Activated CD4-positive, alpha-beta T cell treated with anti-CD3 and anti-CD28 coated beads, Interleukin-2, amount 10 ng/mL, durations not matched to agents 24 days and 14 days (primary cell): ENCODE measurements around the gene ARHGEF16. TPM values are rescaled to one million over a fixed set of nuclear protein-coding genes. Genes with fewer than 3 reads are reported as not detected.

ENCODE experiments used
- DNase-seq: peaks from one replicate; pipeline ENCODE4 v3.0.0; 2022
- H3K27ac Mint-ChIP-seq: one replicate; pipeline ENCODE4 v1.8.0; 2022; ENCODE audit warnings: mild to moderate bottlenecking, mixed read lengths
- H3K27me3 Mint-ChIP-seq: one replicate; pipeline ENCODE4 v1.8.0; 2022; ENCODE audit warnings: mixed read lengths
- H3K36me3 Mint-ChIP-seq: one replicate; pipeline ENCODE4 v1.8.0; 2022; ENCODE audit warnings: low read depth, mild to moderate bottlenecking, mixed read lengths
- H3K4me1 Mint-ChIP-seq: one replicate; pipeline ENCODE4 v1.8.0; 2021; ENCODE audit warnings: mixed read lengths
- H3K4me3 Mint-ChIP-seq: one replicate; pipeline ENCODE4 v1.8.0; 2022; ENCODE audit warnings: mild to moderate bottlenecking, moderate library complexity, mixed read lengths
- H3K9me3 Mint-ChIP-seq: one replicate; pipeline ENCODE4 v1.8.0; 2021; ENCODE audit warnings: mixed read lengths
- intact Hi-C: fragments of 100-400 bp; cut with micrococcal nuclease; formaldehyde crosslinking; loops from one replicate; pipeline ENCODE4 v1.15.1; 2023
- total RNA-seq: library from RNA; stranded (reverse); gene quantifications from 2 replicates; pipeline ENCODE4 v1.2.3, GENCODE V29; 2022

Gene ARHGEF16
- total RNA-seq, 1 donor from 2014 or later: not detected

DNA sequence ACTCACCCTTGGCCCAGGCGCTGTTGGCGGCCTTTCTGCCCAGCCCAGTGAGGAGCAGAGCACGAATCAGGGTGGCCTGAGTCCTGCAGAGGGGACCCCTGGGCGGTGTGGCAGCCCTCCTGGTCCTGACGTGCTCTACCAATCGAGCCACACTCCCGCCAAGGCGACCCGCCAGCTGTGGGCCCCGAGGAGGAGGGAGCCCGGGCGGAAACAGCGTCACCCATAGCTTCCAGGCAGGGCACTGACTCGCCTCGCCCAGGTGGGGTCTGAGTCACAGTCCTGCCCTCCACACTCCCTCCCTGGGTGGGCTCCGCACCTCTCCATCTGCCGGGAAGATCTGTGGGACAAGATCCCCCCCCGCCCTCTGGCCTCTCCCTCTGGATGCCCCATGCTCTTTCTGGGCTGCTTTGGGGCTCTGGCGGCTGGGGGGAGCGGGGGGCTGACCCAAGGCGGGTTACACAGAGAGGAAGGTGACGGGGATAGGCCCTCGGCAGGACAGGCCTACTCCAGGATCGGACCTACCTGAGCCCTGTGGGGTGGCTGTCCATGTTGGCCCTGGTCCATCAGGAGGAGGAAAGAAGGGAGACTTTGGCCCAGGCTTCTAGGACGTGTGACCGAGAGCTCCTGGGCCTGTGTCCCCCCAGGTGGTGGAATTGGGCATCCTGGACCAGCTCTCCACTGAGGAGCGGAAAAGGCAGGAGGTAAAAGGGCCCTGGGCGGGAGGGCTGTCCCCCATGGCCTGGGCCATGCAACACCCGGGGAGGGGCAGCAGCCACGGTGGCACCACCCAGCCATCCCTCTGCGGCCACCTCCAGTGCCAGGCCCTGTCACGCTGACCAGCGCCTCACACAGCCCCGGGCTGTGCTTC lies 14.0 kb downstream of the ARHGEF16 start:
- Mint-ChIP-seq H3K4me1 (peaks cover 2% of the 10 kb centered on the region), H3K9me3 (peaks cover 4% of the 10 kb centered on the region), H3K27ac (no peak overlapping the region), H3K27me3 (no peaks in the 10 kb centered on the region), H3K4me3 (no peak overlapping the region), H3K36me3 (no peaks in the 10 kb centered on the region)
- intact Hi-C loops: no loop called here
- no peak for DNase-seq

DNA sequence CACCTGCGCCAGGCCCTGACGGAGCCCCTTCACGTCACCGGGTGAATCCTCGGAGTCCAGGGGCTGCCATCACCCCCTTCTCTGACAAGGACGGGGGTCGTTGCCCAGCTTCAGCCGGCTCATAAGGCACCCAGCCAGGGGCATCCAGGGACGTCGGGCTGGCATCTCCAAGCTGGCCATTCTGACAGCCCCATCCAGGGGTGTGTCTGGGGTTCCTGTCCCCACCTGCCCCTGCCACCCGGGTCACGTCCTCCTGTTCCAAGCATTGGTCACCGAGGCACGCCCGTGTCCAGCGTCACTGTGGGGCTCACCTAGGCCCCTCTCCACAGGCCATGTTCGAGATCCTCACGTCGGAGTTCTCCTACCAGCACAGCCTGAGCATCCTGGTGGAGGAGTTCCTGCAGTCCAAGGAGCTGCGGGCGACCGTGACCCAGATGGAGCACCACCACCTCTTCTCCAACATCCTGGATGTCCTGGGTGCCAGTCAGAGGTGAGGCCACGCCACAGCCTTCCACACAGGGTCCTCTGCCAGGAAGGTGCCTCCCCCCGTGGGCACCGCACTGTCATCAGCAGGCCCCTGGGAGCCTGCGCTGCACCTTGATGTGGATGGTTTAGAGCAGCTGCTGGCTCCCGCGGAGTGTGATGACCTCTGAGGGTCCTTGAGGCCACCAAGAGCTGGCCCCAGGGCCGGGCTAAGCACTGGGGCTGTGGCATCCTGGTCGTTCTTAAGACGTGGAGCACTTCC lies 14.8 kb downstream of the ARHGEF16 start:
- Mint-ChIP-seq H3K4me3 (no peak overlapping the region), H3K9me3 (peaks cover 4% of the 10 kb centered on the region), H3K27me3 (no peaks in the 10 kb centered on the region), H3K36me3 (no peaks in the 10 kb centered on the region), H3K27ac (no peak overlapping the region), H3K4me1 (peaks cover 2% of the 10 kb centered on the region)
- intact Hi-C loops: no loop called here
- no peak for DNase-seq

DNA sequence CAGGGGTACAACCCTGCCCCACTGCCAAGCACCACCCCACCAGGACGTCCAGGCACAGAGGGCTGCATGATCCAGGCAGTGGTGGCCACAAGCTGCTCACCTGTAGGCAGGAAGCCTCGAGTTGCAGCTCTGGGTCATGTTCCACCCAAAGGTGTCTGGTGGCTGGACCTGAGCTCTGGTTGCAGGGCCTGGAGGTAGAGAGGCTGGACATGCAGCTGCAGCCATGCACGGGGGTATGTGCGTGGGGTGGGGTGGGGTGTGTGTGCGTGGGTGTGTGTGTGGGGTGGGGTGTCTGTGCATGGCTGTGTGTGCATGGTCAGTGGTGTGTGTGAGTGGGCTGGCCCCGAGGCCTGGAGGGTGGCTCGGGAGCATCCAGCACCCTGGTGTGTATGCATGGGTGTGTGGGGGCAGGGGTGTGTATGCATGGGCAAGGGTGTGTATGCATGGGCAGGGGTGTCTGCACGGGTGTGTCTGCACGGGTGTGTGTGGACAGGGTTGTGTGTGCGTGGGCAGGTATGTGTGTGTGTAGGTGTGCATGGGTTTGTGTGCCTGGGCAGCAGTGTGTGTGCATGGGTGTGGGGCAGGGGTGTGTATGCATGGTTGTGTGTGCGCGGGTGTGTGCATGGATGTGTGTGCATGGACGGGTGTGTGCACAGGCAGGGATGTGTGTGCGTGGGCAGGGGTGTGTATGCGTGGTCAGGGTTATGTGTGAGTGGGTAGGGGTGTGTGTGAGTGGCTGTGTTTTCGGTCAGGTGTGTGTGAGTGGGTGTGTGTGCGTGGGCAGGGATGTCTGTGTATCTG lies 15.6 kb downstream of the ARHGEF16 start:
- Mint-ChIP-seq H3K36me3 (no peaks in the 10 kb centered on the region), H3K4me1 (peaks cover 2% of the 10 kb centered on the region), H3K9me3 (peaks cover 4% of the 10 kb centered on the region), H3K27ac (no peak overlapping the region), H3K4me3 (no peak overlapping the region), H3K27me3 (no peaks in the 10 kb centered on the region)
- intact Hi-C loops: no loop called here
- no peak for DNase-seq

DNA sequence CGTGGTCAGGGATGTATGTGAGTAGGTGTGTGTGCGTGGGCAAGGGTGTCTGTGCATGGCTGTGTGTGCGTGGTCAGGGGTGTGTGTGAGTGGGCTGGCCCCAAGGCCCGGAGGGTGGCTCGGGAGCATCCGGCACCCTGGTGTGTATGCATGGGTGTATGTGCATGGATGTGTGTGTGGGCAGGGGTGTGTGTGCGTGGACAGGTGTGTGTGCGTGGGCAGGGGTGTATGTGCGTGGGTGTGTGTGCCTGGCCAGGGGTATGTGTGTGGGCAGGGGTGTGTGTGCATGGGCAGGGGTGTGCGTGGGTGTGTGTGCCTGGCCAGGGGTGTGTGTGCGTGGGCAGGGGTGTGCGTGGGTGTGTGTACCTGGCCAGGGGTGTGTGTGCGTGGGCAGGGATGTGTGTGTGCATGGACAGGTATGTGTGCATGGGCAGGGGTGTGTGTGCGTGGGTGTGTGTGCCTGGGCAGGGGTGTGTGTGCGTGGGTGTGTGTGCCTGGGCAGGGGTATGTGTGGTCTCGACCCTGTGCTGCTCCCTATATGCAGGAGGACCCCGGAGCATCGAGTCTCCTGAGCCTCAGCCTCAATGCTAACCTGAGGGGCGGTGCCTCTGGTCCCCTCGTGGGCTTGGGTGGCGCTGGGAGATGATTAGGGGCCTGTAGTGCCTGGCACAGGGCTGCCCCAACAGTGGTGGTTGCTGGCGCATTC lies 16.3 kb downstream of the ARHGEF16 start:
- Mint-ChIP-seq H3K4me3 (no peak overlapping the region), H3K27me3 (no peaks in the 10 kb centered on the region), H3K36me3 (no peaks in the 10 kb centered on the region), H3K4me1 (peaks cover 2% of the 10 kb centered on the region), H3K9me3 (peaks cover 4% of the 10 kb centered on the region), H3K27ac (no peak overlapping the region)
- DNase-seq: no peak
- intact Hi-C loops: no loop called here

DNA sequence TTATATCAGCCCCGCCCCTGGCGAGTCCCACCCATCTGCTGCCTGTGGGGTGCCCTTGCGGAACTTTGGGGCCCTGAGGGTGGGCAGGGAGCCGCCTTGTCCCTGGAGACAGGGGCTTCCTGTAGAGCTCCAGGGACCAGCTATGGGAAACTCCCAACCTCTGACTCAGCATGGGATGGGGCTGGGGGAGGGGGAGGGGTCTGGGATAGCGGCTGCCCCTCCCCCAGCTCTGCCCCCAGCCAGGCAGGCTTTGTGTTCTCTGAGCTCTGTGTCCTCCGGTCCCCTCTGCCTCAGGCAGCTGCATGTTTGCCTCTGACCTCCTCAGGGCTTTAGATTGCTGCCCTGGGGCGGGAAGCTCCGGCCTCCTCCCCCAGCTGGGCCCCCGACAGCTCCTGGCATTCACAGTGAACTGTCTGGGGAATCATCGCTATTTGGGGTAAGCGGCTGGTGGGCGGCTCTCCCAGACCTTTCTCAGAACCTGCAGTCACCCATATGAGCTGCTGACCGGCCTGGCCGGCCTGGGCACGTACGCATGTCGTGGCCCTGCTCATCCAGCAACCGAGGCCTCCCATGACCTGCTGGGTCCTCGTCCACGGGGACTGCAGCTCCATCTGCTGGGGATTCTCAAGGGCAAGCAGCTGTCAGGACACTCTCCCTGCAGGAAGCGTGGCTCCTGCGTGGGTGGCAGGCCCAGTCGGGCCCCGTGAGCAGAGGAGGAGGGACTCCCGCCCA lies 17.1 kb downstream of the ARHGEF16 start:
- intact Hi-C loops: no loop called here
- no peak overlapping the region for H3K4me3 Mint-ChIP-seq
- peaks cover 2% of the 10 kb centered on the region for H3K4me1 Mint-ChIP-seq
- no peaks in the 10 kb centered on the region for H3K27me3 Mint-ChIP-seq
- DNase-seq: no peak
- H3K36me3 Mint-ChIP-seq: no peaks in the 10 kb centered on the region
- peaks cover 4% of the 10 kb centered on the region for H3K9me3 Mint-ChIP-seq
- no peak overlapping the region for H3K27ac Mint-ChIP-seq

DNA sequence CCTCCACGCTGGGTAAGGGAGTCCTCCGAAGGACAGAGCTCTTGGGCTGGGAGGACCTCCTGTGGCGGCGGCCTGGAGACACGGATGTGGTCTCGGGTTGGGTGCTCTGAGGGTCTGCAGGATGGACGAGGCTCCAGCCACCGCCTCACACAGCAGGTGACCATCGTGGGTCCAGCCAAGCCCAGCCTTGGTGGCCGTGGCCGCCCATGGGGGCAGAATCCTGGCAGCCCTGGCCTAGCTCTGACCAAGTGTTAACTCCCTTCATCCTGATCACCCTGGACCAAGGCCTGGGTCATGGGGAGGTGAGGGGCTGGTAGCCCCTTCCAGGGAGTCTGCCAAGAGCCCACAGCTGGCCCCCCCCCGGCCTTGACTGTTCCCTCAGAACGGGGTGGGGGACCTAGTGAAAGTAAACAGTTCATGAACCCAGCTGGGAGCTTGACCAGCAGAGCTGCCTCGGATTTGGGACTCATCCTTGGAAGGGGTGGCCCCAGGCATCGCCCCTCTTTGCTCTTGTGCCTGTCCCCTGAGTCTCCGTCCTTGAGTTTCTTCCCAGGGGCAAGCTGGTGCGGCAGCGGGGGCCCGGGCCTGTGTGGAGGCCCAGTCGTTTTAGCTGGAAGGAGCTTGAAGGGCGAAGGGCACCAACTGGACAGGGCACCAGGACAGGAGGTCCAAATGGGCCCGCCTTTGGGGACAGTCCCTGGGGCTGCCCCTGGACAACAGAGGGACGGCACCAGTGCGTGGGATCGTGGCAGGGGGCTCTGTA lies 17.8 kb downstream of the ARHGEF16 start:
- Mint-ChIP-seq H3K27me3 (no peaks in the 10 kb centered on the region), H3K9me3 (peaks cover 4% of the 10 kb centered on the region), H3K4me1 (peaks cover 2% of the 10 kb centered on the region), H3K27ac (no peak overlapping the region), H3K36me3 (no peaks in the 10 kb centered on the region), H3K4me3 (no peak overlapping the region)
- intact Hi-C loops: no loop called here
- no peak for DNase-seq

DNA sequence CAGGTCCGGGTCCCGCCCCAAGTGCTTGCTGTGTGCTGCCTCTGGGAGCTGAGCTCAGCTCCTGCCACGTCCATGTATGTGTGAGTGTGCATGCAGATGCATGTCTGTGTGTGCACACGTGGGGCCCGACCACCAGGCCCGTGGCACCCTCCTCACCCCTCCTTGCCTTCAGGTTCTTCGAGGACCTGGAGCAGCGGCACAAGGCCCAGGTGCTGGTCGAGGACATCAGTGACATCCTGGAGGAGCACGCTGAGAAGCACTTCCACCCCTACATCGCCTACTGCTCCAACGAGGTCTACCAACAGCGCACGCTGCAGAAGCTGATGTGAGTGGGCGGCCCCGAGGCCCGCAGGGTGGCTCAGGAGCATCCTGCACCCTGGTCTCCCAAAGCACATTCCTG lies 18.4 kb downstream of the ARHGEF16 start:
- Mint-ChIP-seq H3K9me3 (peaks cover 4% of the 10 kb centered on the region), H3K36me3 (no peaks in the 10 kb centered on the region), H3K4me3 (no peak overlapping the region), H3K4me1 (peaks cover 2% of the 10 kb centered on the region), H3K27ac (no peak overlapping the region), H3K27me3 (no peaks in the 10 kb centered on the region)
- DNase-seq: no peak
- intact Hi-C loops: no loop called here

DNA sequence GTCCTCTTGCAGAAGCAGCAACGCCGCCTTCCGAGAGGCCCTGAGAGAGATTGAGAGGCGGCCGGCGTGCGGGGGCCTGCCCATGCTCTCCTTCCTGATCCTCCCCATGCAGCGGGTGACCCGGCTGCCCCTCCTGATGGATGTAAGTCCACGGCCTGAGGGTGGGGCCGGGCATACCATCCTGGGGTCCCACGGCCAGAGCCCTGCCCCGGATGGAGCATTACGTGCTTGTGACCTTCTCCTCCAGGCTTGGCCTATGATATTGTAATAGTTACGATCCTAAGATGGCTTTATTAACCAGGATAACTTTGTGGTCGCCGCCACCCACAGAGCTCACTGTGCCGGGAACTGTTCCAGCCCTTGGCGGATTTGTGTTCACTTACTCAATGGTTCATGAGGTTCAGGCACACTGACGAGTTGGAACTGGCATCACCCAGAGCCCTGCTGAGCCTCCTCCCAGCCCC lies 18.9 kb downstream of the ARHGEF16 start:
- Mint-ChIP-seq H3K9me3 (peaks cover 4% of the 10 kb centered on the region), H3K4me1 (peaks cover 2% of the 10 kb centered on the region), H3K27me3 (no peaks in the 10 kb centered on the region), H3K4me3 (no peak overlapping the region), H3K27ac (no peak overlapping the region), H3K36me3 (no peaks in the 10 kb centered on the region)
- intact Hi-C loops: no loop called here
- DNase-seq: no peak

DNA sequence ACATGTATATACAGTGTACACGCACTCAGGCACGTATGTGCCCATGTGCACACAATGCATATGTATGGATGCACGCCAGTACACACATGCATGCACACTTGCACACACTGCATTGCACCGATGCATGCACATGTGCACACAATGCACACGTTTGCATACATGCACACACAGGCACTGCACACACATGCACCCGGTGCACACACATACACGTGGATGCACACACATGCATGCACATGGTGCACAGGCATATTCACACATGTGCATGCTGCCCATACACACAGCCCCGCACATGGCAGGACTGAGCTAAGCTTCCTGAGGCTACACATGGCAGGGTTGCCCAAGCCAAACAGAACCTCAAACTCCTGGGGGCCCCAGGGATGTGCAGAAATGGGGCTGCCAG lies 19.6 kb downstream of the ARHGEF16 start:
- Mint-ChIP-seq H3K27ac (no peak overlapping the region), H3K27me3 (no peaks in the 10 kb centered on the region), H3K36me3 (no peaks in the 10 kb centered on the region), H3K4me3 (no peak overlapping the region), H3K9me3 (peaks cover 4% of the 10 kb centered on the region), H3K4me1 (peaks cover 2% of the 10 kb centered on the region)
- DNase-seq: no peak
- intact Hi-C loops: no loop called here

DNA sequence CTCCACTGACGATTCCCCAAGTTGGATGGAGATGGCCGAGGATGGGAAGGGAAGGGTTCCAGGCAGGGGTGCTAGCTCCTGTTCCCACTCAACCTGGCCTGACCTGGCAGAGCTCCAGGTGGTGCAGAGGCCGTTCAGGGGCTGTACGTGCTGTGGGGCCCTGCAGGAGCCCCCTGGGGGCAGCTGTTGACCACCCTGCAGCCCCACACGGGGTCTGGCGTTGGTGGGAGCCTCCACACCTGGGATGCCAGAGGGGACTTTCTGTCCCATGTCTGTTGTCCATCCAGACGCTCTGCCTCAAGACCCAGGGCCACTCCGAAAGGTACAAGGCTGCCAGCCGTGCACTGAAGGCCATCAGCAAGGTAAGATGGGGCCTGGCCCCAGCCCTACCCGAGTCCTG lies 20.0 kb downstream of the ARHGEF16 start:
- Mint-ChIP-seq H3K27me3 (no peaks in the 10 kb centered on the region), H3K36me3 (no peaks in the 10 kb centered on the region), H3K9me3 (peaks cover 4% of the 10 kb centered on the region), H3K27ac (no peak overlapping the region), H3K4me3 (no peak overlapping the region), H3K4me1 (peaks cover 2% of the 10 kb centered on the region)
- DNase-seq: no peak
- intact Hi-C loops: no loop called here

DNA sequence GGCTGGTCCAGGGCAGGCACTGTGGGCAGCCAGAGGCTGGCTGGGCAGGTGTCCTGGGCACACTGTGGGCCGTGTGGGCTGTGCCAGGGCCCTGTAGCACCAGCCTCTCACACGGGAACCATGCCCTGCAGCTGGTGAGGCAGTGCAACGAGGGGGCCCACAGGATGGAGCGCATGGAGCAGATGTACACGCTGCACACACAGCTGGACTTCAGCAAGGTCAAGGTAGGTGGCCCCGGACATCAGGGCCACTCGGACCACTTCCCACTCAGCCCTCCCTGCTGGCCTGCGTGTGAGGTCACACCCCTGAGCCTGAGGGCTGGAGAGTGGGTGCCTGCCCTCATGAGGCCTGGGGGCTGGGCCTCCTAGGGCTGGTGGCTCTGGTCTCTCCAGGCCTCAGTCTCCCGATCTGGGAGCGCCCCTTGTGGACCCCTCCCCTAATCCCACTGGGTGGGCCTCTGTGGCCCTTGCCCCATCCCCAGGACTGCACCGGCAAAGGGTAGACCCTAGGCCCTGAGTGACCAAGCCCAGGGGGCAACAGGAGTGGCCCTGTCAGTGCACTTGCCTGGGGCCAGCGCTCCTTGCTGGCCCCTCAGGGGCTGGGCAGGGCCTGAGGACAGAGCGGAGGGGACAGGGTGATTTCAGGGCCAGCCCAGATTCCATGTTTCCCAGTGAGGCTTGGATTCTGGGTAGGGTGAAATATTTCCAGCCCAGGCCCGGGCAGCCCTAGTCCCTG lies 21.5 kb downstream of the ARHGEF16 start:
- H3K36me3 Mint-ChIP-seq: no peaks in the 10 kb centered on the region
- no peak overlapping the region for H3K4me3 Mint-ChIP-seq
- no peaks in the 10 kb centered on the region for H3K27me3 Mint-ChIP-seq
- DNase-seq: no peak
- no peaks in the 10 kb centered on the region for H3K9me3 Mint-ChIP-seq
- H3K27ac Mint-ChIP-seq: no peak overlapping the region
- intact Hi-C loops: no loop called here
- H3K4me1 Mint-ChIP-seq: no peaks in the 10 kb centered on the region

DNA sequence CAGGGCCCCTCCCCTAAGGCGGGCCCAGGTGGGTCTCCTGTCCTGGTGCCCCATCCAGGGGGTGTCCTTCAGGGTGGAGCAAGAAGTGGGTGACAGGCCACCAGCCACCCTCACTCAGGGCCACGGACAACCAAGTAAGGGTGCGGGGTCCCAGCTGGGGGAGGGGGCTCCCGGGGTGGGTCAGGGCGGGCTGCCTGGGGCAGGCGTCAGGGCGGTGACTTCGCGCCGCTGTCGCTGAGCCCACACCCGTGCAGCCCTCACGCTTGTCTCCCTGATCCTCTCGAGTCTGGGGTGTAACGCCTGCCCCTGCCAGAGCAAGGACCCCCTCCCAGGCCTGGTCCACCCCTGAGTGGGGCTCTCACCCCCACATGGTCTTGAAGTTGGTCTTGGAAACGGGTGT lies 22.2 kb downstream of the ARHGEF16 start:
- Mint-ChIP-seq H3K27me3 (no peaks in the 10 kb centered on the region), H3K36me3 (no peaks in the 10 kb centered on the region), H3K9me3 (no peaks in the 10 kb centered on the region), H3K4me3 (no peak overlapping the region), H3K4me1 (no peaks in the 10 kb centered on the region), H3K27ac (no peak overlapping the region)
- intact Hi-C loops: no loop called here
- DNase-seq: no peak
